ENCODE measurements around the gene IFI30.

DNA sequence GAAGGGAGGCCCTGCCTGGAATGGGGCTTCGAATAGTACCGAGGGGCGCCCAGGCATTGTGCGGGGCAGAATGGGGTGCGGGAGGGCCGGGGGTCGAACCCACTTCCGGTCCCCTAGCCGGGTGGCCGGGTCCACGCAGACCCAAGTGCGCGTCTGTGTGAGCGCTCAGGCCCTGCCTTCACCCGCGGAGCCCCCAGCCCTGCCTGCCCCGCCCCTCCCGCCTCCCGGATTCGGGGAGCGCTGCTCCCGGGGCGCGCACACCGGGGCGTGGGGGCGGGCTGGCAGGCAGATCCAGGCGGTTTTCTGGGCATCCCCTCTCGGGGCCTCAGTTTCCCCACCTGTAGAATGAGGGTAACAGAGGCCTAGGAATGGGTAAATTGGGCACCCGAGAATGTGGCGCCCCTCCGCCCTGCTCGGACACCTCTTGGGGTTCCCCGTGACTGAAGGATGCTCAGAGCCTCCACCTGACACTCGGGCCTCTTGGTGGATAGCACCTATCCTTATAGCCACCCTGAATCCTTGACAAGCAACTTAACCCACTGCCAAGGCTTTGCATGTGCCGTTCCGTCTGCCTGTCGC is 20.0 kb upstream of the IFI30 start:
- TF ChIP-seq, protein P1, sequence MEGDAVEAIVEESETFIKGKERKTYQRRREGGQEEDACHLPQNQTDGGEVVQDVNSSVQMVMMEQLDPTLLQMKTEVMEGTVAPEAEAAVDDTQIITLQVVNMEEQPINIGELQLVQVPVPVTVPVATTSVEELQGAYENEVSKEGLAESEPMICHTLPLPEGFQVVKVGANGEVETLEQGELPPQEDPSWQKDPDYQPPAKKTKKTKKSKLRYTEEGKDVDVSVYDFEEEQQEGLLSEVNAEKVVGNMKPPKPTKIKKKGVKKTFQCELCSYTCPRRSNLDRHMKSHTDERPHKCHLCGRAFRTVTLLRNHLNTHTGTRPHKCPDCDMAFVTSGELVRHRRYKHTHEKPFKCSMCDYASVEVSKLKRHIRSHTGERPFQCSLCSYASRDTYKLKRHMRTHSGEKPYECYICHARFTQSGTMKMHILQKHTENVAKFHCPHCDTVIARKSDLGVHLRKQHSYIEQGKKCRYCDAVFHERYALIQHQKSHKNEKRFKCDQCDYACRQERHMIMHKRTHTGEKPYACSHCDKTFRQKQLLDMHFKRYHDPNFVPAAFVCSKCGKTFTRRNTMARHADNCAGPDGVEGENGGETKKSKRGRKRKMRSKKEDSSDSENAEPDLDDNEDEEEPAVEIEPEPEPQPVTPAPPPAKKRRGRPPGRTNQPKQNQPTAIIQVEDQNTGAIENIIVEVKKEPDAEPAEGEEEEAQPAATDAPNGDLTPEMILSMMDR (conservative IDR thresholded peaks at IDR 0.05 in 1 of 2, IDR thresholded peaks at IDR 0.05 in 1 of 2; ENCODE audit: extremely low read depth in 1 of 2, insufficient read depth in 1 of 2, low read depth in 1 of 2, low read length in 2 of 2): no peak
- TF ChIP-seq EZH2 (IDR thresholded peaks at IDR 0.05; ENCODE audit: borderline replicate concordance, low read length): no peak
